ENCODE data around the gene BEND4.

BEND4 gene

GRCh38 chr4:42104521-42104920 is 47.9 kb downstream of the BEND4 start:
- ATAC-seq (no peak), DNase-seq (no peak)

GRCh38 chr4:42101446-42101975 is 50.9 kb downstream of the BEND4 start:
- ATAC-seq: no peak
- no peak for DNase-seq

- no peak for DNase-seq
Measured at GRCh38 chr4:42088386-42088785, 64.1 kb downstream of the BEND4 start.

GRCh38 chr4:42083816-42084215 is 68.6 kb downstream of the BEND4 start:
- ATAC-seq (no peak), DNase-seq (no peak)

More at GRCh38 chr4:42088386-42088785, 64.1 kb downstream of the BEND4 start:
- no peak for ATAC-seq

GRCh38 chr4:42080306-42080705 is 72.1 kb downstream of the BEND4 start:
- DNase-seq (no peak), ATAC-seq (no peak)

- DNase-seq: no peak
- ATAC-seq: no peak
Measured at GRCh38 chr4:42078184-42078801, 74.2 kb downstream of the BEND4 start.

GRCh38 chr4:42074294-42074693 is 78.2 kb downstream of the BEND4 start:
- ATAC-seq (no peak), DNase-seq (no peak)

GRCh38 chr4:42070463-42070862 is 82.0 kb downstream of the BEND4 start:
- ATAC-seq (no peak), DNase-seq (no peak)

GRCh38 chr4:42067264-42067663 is 85.2 kb downstream of the BEND4 start:
- ATAC-seq: no peak
- no peak for DNase-seq

GRCh38 chr4:42066402-42066801 is 86.1 kb downstream of the BEND4 start:
- ATAC-seq: no peak
- no peak for DNase-seq
